PC-9 (cell line): ENCODE measurements around the gene TNFRSF8. TPM values are rescaled to one million over a fixed set of nuclear protein-coding genes. Genes with fewer than 3 reads are reported as not detected.
"Not testable (repeated sequence)": the region's sequence is repeated elsewhere in the genome, so short reads cannot be mapped to it uniquely, and the experiment has no call there.

Experiments used
- BruUV-seq: library from RNA; stranded (reverse); fragments of 400-500 nt; replicated peaks from 2 replicates; lab custom pipeline; 2021; lab: Mats Ljungman, UMichigan
- CTCF ChIA-PET: fragments of 300-600 bp; sonication (Branson Sonifier 250); formaldehyde crosslinking; loops from one replicate; lab custom pipeline; 2022; ENCODE audit warnings: antibody characterized with exemption; lab: Charles Lee
- POLR2A ChIA-PET: fragments of 300-600 bp; sonication (Branson Sonifier 250); formaldehyde crosslinking; loops from one replicate; lab custom pipeline; 2022; ENCODE audit warnings: antibody characterized with exemption; ENCODE audit not compliant: unreplicated experiment; lab: Charles Lee
- DNase-seq, 2 experiments: peaks; one replicate each; pipeline versions ENCODE4 v3.0.0 to v3.0.0-alpha.2; 2015 to 2022; ENCODE audit warnings: mixed read lengths in 1 of 2
- H2AFZ ChIP-seq: fragments of 200-600 bp; sonication (generic); 2 replicates; pipeline ENCODE4 v1.8.1; 2017; ENCODE audit warnings: antibody characterized with exemption
- H3F3A ChIP-seq: fragments of 200-600 bp; sonication (generic); 2 replicates; pipeline ENCODE4 v1.8.1; 2017; ENCODE audit warnings: antibody characterized with exemption, mild to moderate bottlenecking, low read depth; ENCODE audit not compliant: insufficient read depth
- H3K27ac ChIP-seq: fragments of 200-600 bp; sonication (generic); 2 replicates; pipeline ENCODE4 v1.6.1; 2016; ENCODE audit warnings: mixed run types
- H3K27me3 ChIP-seq: fragments of 200-600 bp; sonication (generic); 2 replicates; pipeline ENCODE4 v1.6.1; 2016; ENCODE audit warnings: low read depth, mixed run types; ENCODE audit not compliant: insufficient read depth
- H3K36me3 ChIP-seq: fragments of 200-600 bp; sonication (generic); 2 replicates; pipeline ENCODE4 v1.6.1; 2016; ENCODE audit warnings: low read depth, mixed run types
- H3K4me1 ChIP-seq: fragments of 200-600 bp; sonication (generic); replicated peaks from 2 replicates; pipeline ENCODE4 v1.6.1; 2016; ENCODE audit warnings: mixed run types; ENCODE audit not compliant: insufficient read depth
- H3K4me2 ChIP-seq: fragments of 200-600 bp; sonication (generic); 2 replicates; pipeline ENCODE4 v1.6.1; 2017; ENCODE audit warnings: mixed run types
- H3K4me3 ChIP-seq: fragments of 200-600 bp; sonication (generic); 2 replicates; pipeline ENCODE4 v1.6.1; 2016; ENCODE audit warnings: mixed run types
- H3K79me2 ChIP-seq: fragments of 200-600 bp; sonication (generic); 2 replicates; pipeline ENCODE4 v1.6.1; 2017; ENCODE audit warnings: low read depth, mixed run types
- H3K9me2 ChIP-seq: fragments of 200-600 bp; sonication (generic); 2 replicates; pipeline ENCODE4 v1.8.1; 2017; ENCODE audit warnings: mild to moderate bottlenecking; ENCODE audit not compliant: insufficient read depth
- H3K9me3 ChIP-seq: fragments of 200-600 bp; sonication (generic); 2 replicates; pipeline ENCODE4 v1.8.1; 2016; ENCODE audit warnings: low read depth; ENCODE audit not compliant: insufficient read depth
- H4K20me1 ChIP-seq: fragments of 200-600 bp; sonication (generic); 2 replicates; pipeline ENCODE4 v1.8.1; 2017; ENCODE audit not compliant: insufficient read depth
- EZH2 ChIP-seq: fragments of 200-600 bp; sonication (generic); IDR thresholded peaks from 2 replicates; pipeline ENCODE4 v1.8.0; 2017; ENCODE audit warnings: antibody characterized with exemption, low read depth
- intact Hi-C: fragments of 100-400 bp; cut with micrococcal nuclease; formaldehyde crosslinking; loops from one replicate; pipeline ENCODE4 v1.10.0; 2022; ENCODE audit not compliant: unreplicated experiment
- total RNA-seq: library from RNA; stranded (reverse); gene quantifications from 2 replicates; pipeline ENCODE4 v1.2.3, GENCODE V29; 2021
- TF ChIP-seq, protein P1 (sequence below): fragments of 200-600 bp; sonication (generic); conservative IDR thresholded peaks from 2 replicates; pipeline ENCODE4 v1.6.1; 2017; ENCODE audit warnings: mixed run types, antibody characterized with exemption, mild to moderate bottlenecking, moderate library complexity

The TNFRSF8 gene
- total RNA-seq, 1 experiment from 2014 or later: not detected

DNA sequence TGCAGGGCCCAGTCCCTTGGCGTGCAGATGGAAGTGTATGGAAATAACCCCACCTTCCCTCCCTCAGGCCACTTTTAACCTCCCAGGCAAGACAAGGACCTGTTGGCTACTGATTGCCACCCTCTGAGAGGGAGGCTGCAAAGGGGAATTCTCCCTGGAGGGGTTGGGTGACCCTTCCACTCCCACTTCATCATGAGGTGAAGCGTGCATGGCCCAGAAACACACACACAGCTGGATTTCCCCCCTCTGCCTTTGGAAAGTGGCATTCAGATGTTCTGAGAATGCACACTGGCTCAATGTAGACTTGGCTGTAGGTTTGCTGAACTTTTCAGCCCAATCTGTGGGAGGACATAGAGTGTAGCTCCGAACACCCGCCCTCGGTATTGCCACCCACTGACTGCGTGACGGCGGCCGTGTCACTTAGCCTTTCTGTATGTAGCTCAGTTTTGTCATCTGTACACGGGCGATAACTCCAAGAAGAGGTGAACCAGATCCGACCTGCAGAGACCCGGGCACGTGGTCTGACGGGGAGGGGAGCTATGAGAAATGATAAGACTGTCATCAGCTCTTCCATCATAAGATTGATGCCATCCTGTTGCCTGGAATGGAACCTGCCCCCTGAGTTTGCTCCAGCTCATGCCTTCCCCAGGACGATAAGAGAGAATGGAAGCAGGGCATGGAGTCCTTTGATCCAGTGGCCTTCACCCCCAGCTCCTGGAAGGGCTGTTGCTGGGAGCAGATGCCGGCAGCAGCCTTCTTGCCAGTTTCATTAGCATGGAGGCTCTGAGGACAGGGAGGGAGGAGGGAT lies 24.5 kb upstream of the TNFRSF8 start:
- Histone ChIP-seq H3K36me3 (no peaks in the 10 kb centered on the region), H3K4me2 (no peak overlapping the region), H4K20me1 (no peaks in the 10 kb centered on the region), H3K27me3 (0 out of 2 replicates have a peak, but pooled peaks cover 3% of the 10 kb centered on the region), H3K27ac (no peak overlapping the region), H3F3A (peaks cover 14% of the 10 kb centered on the region; the same call in 1 of the 2 replicates), H3K79me2 (no peaks in the 10 kb centered on the region), H3K9me2 (no peaks in the 10 kb centered on the region), H3K4me3 (no peak overlapping the region), H3K4me1 (peaks cover 4% of the 10 kb centered on the region; the same call in 1 of the 2 replicates), H2AFZ (no peak overlapping the region), H3K9me3 (no peaks in the 10 kb centered on the region)
- ChIA-PET CTCF (no interaction called here), POLR2A (no interaction called here)
- intact Hi-C loops: no loop called here
- DNase-seq: no peak
- no TSS peak for BruUV-seq
- TF ChIP-seq EZH2: no peak
- TF ChIP-seq, protein P1, sequence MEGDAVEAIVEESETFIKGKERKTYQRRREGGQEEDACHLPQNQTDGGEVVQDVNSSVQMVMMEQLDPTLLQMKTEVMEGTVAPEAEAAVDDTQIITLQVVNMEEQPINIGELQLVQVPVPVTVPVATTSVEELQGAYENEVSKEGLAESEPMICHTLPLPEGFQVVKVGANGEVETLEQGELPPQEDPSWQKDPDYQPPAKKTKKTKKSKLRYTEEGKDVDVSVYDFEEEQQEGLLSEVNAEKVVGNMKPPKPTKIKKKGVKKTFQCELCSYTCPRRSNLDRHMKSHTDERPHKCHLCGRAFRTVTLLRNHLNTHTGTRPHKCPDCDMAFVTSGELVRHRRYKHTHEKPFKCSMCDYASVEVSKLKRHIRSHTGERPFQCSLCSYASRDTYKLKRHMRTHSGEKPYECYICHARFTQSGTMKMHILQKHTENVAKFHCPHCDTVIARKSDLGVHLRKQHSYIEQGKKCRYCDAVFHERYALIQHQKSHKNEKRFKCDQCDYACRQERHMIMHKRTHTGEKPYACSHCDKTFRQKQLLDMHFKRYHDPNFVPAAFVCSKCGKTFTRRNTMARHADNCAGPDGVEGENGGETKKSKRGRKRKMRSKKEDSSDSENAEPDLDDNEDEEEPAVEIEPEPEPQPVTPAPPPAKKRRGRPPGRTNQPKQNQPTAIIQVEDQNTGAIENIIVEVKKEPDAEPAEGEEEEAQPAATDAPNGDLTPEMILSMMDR: no peak

DNA sequence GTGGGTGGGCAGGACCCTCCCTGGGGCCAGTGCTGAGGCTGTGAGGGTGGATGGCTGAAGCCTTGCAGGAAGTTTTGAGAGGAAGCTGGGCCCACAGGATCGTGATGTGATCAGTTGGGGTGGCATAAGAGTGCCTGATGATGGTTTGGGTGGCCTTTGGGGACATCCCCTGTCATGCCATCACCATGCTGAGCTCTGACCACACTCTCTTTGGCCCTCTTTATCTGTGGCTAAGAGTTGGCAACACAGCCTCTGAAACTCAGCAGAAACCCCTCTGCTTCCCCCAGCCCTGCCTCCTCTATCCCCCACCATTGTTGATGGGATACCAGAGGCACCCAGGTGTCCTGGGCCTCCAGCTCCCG lies 24.0 kb upstream of the TNFRSF8 start:
- Histone ChIP-seq H3K9me3 (no peaks in the 10 kb centered on the region), H4K20me1 (no peaks in the 10 kb centered on the region), H3K27ac (no peak overlapping the region), H3K9me2 (no peaks in the 10 kb centered on the region), H3K4me3 (no peak overlapping the region), H2AFZ (no peak overlapping the region), H3K36me3 (no peaks in the 10 kb centered on the region), H3F3A (peaks cover 14% of the 10 kb centered on the region; the same call in 1 of the 2 replicates), H3K4me1 (peaks cover 4% of the 10 kb centered on the region; the same call in 1 of the 2 replicates), H3K79me2 (no peaks in the 10 kb centered on the region), H3K27me3 (0 out of 2 replicates have a peak, but pooled peaks cover 3% of the 10 kb centered on the region), H3K4me2 (no peak overlapping the region)
- DNase-seq: no peak
- ChIA-PET CTCF (no interaction called here), POLR2A (no interaction called here)
- no peak for TF ChIP-seq EZH2
- TF ChIP-seq, protein P1: no peak
- intact Hi-C loops: no loop called here
- no TSS peak for BruUV-seq

DNA sequence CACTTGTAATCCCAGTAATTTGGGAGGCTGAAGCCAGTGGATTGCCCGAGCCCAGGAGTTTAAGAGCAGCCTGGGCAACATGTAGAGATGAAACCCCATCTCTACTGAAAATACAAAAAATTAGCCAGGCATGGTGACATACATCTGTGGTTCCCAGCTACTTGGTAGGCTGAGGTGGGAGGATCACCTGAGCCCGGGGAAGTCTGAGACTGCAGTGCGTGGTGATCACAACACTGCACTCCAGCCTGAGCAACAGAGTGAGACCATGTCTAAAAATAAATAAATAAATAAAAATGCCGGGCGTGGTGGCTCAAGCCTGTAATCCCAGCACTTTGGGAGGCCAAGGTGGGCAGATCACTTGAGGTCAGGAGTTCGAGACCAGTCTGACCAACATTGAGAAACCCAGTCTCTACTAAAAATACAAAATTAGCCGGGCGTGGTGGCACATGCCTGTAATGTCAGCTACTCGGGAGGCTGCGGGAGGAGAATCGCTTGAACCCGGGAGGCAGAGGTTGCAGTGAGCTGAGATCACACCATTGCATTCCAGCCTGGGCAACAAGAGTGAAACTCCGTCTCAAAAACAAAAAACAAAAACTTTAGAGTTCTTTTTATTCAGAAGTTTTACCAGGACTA lies 23.2 kb upstream of the TNFRSF8 start:
- H3K4me3 ChIP-seq, H3K27ac ChIP-seq, CTCF ChIA-PET: not testable (repeated sequence)

More for the DNA sequence above, 23.2 kb upstream of the TNFRSF8 start:
- H3K4me2 ChIP-seq, intact Hi-C loops, H3K9me3 ChIP-seq, H3K27me3 ChIP-seq, H3K36me3 ChIP-seq, H3K4me1 ChIP-seq, H3K79me2 ChIP-seq, H2AFZ ChIP-seq, H3K9me2 ChIP-seq, BruUV-seq, DNase-seq, H4K20me1 ChIP-seq, POLR2A ChIA-PET: not testable (repeated sequence)
- H3F3A ChIP-seq: peaks cover 14% of the 10 kb centered on the region; the same call in 1 of the 2 replicates
